ENCODE data around the gene HSPA1A. TPM values are rescaled to one million over a fixed set of nuclear protein-coding genes. Genes with fewer than 3 reads are reported as not detected.
"Not testable (repeated sequence)": the region's sequence is repeated elsewhere in the genome, so short reads cannot be mapped to it uniquely, and the experiment has no call there.

The HSPA1A gene
- total RNA-seq, 1 donor from 2014 or later, result 296 TPM

DNA sequence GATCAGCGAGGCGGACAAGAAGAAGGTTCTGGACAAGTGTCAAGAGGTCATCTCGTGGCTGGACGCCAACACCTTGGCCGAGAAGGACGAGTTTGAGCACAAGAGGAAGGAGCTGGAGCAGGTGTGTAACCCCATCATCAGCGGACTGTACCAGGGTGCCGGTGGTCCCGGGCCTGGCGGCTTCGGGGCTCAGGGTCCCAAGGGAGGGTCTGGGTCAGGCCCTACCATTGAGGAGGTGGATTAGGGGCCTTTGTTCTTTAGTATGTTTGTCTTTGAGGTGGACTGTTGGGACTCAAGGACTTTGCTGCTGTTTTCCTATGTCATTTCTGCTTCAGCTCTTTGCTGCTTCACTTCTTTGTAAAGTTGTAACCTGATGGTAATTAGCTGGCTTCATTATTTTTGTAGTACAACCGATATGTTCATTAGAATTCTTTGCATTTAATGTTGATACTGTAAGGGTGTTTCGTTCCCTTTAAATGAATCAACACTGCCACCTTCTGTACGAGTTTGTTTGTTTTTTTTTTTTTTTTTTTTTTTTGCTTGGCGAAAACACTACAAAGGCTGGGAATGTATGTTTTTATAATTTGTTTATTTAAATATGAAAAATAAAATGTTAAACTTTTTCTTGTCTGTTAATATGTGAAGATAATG, 14.4 kb downstream of the HSPA1A start:
- intact Hi-C loops (cut with DNase I), result loop anchor here (2.0 to 10.0 kb wide), 3 partner anchors 57 to 285 kb away; partner anchors contain the start of genes ATP6V1G2, DDX39B, LY6G5C and NFKBIL1

DNA sequence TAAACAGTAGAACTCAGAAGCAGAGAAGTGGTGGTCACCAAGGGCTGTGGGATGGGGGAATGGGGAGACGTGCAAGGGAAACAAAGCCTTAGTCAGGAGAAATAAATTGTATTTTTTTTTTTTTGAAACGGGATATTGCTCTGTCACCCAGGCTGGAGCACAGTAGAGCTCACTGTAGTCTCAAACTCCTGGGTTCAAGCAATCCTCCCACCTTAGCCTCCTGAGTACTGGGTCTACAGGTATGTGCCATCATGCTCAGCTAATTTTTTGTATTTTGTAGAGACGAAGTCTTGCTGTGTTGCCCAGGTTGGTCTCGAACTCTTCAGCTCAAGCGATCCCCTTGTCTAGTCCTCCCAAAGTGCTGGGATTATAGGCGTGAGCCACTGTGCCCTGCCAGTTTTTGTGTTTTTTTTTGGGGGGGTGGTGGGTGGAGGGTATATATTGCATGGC, 15.6 kb downstream of the HSPA1A start:
- DNase-seq (ENCODE audit: low spot score), result no peak
- intact Hi-C loops (cut with DNase I), result loop anchor here (2.0 to 10.0 kb wide), 3 partner anchors 58 to 286 kb away; partner anchors contain the start of genes ATP6V1G2, DDX39B, LY6G5C and NFKBIL1

More for the DNA sequence above, 14.4 kb downstream of the HSPA1A start:
- no peak for DNase-seq (ENCODE audit: low spot score)

DNA sequence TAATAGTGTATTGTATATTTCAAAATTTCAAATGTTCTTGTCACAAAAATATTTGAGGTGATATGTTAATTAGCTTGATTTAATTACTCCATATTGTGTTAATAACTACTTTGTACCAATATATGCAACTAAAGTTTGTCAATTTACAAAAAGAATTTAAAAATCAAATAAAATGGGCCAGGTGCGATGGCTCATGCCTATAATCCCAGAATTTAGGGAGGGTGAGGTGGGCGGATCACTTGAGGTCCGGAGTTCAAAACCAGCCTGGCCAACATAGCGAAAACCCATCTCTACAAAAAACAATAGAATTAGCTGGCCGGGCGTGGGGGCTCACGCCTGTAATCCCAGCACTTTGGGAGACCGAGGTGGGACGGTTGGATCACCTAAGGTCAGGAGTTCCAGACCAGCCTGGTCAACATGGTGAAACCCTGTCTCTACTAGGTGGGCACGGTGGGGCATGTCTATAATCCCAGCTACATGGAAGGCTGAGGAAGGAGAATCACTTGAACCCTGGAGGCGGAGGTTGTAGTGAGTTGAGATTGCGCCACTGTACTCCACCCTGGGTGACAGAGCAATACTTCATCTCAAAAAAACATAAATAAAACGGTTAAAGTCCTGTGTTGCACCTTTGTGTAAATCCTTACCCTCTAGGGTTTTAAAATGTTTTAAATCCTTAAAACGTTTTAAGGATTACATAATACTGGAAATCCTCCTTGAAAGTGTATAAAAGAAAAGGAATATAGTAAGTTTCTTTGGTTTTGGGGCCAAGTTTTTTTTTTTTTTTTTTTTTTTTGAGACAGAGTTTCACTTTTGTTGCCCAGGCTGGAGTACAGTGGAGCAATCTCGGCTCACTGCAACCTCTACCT, 16.2 kb downstream of the HSPA1A start:
- no peak for DNase-seq (ENCODE audit: low spot score)
- intact Hi-C loops (cut with DNase I), result loop anchor here (2.0 to 10.0 kb wide), 3 partner anchors 59 to 287 kb away; partner anchors contain the start of genes ATP6V1G2, DDX39B, LY6G5C and NFKBIL1

DNA sequence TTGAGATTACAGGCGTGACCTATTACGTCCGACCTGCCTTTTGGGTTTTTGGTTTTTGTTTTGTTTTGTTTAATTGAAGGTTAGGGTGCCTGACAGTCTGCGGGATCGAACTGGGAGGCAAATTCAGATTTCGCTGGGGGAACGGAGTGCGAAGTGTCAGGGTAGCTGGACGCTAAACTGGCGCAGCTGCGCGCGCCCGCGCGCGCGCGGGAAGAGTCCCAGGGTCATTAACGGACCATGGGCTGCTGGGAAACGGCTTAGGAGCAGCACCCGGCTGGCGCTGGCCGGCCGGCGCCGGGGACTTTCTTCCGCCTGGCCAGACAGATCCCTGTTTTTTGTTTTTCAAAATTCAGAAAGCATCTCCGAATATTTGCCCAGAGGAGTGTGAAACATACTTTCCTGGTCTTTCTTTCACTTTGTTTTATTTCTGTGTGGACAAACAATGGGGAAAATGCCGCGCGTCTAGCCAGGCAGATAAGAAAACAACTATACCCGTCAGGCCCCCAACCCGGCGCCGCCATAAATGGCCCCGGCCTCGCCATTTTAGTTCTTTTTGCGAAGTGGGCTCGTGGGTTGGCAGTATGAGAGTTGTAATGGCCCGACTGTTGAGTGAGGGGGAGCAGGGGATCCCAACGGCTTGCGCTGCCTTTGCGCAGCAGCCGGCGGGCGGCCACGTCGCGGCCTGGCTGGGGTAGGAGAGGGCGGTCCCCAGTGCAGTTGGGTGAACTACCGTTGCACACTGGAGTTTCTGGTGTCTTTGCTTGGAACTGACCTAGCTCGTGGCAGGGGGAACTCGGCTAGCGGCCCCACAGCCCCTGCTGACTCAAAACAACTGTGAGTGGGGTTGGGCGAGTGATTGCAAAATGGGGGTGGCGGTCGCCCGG, 19.3 kb downstream of the HSPA1A start:
- intact Hi-C loops (cut with DNase I), result loop anchor here (2.0 to 10.0 kb wide), 3 partner anchors 28 to 290 kb away; partner anchors contain the start of genes ATP6V1G2, DDAH2, DDX39B and NEU1

DNA sequence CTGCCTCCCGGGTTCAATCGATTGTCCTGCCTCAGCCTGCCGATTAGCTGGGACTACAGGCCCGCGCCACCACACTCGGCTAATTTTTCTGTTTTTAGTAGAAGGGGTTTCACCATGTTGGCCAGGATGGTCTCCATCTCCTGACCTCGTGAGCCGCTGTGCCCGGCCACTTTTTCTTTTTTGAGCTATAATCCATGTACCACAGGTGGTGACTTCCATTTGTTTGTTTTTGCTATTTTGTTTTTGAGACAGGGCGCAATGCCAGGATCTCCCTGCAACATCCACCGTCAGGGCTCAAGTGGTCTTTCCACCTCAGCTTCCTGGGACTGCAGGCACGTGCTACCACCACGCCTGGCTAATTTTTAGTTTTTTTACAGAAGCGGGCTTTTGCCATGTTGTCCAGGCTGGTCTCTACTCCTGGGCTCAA, 20.7 kb downstream of the HSPA1A start:
- intact Hi-C loops (cut with DNase I), result loop anchor here (10.0 kb wide), 1 partner anchor 291 kb away; the partner anchor contains the start of genes ATP6V1G2, DDX39B and NFKBIL1
- no peak for DNase-seq (ENCODE audit: low spot score)

More for the DNA sequence above, 19.3 kb downstream of the HSPA1A start:
- peak; percentile 93 for DNase-seq (ENCODE audit: low spot score)

DNA sequence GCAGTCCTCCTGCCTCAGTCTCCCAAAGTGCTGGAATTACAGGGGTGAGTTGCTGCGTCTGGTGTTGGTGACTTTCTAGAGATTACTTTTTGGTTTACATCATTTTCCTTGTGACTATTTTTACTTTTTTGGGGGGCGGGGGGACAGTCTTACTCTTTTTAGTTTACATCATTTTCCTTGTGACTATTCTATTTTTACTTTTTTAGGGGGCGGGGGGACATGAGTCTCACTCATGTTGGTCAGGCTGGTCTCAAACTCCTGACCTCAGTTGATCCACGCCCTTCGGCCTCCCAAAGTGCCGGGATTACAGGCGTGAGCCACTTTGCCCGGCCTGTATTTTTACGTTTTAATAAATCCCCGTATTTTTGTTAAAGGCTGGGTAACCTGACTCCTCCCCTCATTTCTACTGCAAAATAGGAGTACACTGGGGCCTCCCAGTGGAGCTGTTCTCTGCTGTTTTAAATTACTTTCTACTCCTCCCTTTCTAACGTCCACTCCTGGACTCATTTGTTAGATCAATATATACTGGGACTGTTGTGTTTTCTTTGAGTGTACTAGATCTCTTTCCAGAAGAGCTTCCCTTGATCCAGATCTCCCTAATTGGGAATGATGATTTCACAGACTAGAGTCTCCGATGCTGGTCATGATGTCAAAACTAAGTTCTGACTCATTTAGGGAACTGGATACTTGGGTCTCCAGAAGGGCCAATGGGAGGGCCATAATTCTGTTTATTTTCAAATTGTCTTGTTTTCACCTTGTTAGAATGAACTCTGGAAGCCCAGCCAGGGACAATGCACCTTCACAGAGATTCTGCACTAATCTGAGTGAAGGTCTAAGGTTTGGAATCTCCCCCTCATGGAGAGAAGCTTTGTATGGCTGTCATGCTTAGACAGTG, 21.4 kb downstream of the HSPA1A start:
- no peak for DNase-seq (ENCODE audit: low spot score)
- intact Hi-C loops (cut with DNase I), result loop anchor here (10.0 kb wide), 1 partner anchor 292 kb away; the partner anchor contains the start of genes ATP6V1G2, DDX39B and NFKBIL1

DNA sequence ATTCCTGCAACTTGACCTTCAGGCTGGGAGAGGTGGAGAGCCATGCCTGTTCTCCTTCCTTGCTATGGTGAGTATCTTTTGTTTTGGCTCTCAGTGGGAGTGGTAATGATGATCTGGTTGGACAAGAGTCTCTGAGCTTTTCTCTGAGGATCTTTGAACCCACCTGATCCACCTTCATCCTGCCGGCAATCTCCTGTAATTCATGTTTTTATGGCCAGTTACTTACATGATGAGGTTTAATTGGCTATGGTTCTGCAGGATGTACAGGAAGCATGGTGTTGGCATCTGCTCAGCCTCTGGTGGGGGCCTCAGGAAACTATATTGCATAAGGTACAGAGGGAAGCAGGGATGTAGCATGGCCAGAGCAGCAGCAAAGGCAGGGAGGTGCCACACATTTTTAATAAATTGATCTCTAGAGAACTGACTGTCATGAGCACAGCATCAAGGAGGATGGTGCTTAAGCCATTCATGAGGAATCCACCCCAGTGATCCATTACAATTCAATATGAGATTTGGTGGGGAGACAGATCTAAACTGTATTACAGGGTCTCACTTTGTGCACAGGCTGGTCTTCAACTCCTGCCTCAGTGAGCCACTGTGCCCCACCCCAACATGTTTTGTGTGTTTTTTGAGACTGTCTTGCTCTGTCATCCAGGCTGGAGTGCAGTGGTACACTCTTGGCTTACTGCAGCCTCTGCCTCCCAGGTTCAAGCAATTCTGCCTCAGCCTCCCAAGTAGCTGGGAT, 22.2 kb downstream of the HSPA1A start:
- intact Hi-C loops (cut with DNase I), result loop anchor here (10.0 kb wide), 1 partner anchor 293 kb away; the partner anchor contains the start of genes ATP6V1G2, DDX39B and NFKBIL1

DNA sequence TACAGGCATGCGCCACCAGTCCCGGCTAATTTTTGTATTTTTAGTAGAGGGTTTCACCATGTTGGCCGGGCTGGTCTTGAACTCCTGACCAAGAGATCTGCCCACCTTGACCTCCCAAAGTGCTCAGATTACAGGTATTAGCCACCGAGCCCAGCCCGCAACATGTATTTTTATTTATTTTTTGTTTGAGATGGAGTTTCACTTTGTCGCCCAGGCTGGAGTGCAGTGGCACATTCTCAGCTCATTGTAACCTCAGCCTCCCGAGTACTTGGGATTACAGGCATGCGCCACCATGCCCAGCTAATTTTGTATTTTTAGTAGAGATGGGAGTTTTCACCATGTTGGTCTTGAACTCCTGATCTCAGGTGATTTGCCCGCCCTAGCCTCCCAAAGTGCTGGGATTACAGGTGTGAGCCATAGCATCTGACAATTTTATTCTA, 22.8 kb downstream of the HSPA1A start:
- not testable (repeated sequence) for DNase-seq (ENCODE audit: low spot score)
- intact Hi-C loops (cut with DNase I), result loop anchor here (10.0 kb wide), 1 partner anchor 293 kb away; the partner anchor contains the start of genes ATP6V1G2, DDX39B and NFKBIL1

More for the DNA sequence above, 22.2 kb downstream of the HSPA1A start:
- DNase-seq (ENCODE audit: low spot score), result no peak

DNA sequence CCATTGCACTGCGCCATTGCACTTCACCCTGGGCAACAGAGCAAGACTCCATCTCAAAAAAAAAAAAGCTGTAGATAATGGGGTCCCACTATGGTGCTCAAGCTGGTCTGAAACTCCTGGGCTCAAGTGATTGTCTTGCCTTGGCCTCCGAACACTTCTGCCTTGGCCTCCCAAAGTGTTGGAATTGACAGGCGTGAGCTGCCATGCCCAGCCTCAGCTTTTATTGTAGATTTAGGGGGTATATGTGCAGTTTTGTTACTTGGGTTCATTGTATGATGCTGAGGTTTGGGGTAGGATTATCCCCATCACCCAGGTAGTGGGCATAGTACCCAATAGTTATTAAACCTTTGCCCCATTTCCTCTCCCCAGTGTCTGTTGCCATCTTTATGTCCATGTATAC, 23.6 kb downstream of the HSPA1A start:
- intact Hi-C loops (cut with DNase I), result loop anchor here (10.0 kb wide), 1 partner anchor 294 kb away; the partner anchor contains the start of genes ATP6V1G2, DDX39B and NFKBIL1

DNA sequence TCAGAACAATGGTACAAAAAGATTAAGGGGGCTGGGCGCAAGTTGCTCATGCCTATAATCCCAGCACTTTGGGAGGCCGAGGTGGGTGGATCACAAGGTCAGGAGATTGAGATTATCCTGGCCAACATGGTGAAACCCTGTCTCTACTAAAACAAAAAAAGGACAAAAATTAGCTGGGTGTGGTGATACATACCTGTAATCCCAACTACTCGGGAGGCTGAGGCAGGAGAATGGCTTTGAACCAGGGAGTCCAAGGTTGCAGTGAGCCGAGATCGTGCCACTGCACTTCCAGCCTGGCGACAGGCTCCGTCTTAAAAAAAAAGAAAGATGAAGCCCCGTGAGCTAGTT, 24.4 kb downstream of the HSPA1A start:
- intact Hi-C loops (cut with DNase I), result loop anchor here (10.0 kb wide), 1 partner anchor 295 kb away; the partner anchor contains the start of genes ATP6V1G2, DDX39B and NFKBIL1
- not testable (repeated sequence) for DNase-seq (ENCODE audit: low spot score)

More for the DNA sequence above, 23.6 kb downstream of the HSPA1A start:
- DNase-seq (ENCODE audit: low spot score), result no peak

DNA sequence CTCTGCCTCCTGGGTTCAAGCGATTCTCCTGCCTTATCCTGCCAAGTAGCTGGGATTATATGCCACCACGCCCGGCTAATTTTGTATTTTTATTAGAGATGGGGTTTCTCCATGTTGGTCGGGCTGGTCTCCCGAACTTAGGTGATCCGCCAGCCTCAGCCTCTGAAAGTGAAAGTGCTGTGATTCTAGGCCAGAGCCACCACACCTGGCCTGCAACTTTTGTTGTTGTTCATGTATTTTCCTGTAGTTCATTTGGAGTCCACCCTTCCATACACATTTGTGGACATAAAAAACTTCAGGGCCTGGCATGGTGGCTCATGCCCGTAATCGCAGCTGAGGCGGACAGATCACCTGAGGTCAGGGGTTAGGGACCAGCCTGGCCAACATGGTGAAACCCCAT, 26.7 kb downstream of the HSPA1A start:
- DNase-seq (ENCODE audit: low spot score), result no peak
- intact Hi-C loops (cut with DNase I), result no loop called here

DNA sequence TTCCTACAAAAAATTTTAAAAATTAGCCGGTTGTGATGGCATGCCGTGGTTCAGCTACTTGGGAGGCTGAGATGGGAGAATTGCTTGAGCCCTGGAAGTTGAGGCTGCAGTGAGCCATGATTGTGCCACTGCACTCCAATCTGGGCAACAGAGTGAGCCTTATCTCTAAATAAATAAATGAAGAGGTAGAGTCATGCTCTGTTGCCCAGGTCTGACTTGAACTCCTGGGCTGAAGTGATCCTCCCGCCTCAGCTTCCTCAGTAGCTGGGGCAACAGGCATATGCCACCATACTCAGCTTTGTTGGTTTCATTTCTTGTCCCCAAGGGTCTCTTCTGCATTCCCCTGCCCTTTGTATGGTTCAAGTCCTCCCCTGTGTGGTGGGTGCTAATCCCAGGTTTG, 29.2 kb downstream of the HSPA1A start:
- no peak for DNase-seq (ENCODE audit: low spot score)
- intact Hi-C loops (cut with DNase I), result no loop called here

DNA sequence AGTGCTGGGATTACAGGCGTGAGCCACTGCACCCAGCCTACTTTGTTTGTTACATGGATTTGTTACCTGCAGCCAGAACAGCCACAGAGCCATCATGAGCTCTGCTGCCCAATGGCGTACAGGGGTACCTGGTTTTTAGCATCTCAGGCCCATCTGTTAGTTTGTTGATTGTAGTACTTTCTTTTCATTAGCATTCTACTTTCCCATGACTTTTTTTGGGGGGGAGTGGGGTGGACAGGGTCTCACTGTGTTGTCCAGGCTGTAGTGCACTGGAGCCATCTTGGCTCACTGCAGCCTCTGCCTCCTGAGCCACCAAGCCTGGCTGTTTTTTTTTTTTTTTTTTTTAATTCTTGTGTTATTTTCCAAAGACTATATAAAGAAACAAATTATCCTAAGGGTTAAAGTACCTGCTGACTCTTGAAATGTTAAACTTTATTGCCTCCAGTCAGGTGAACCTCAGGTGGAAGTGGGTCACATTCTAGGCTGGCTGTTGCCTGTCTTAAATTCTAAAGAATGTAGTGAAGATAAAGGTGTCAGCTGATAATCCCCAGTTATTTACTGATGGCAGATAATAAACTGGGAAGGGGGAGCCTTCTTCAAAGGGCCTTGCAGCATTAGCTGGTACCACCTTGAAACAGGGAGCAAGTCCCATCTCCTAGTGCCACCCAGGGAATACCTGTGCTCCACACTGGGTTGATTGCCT, 32.1 kb downstream of the HSPA1A start:
- DNase-seq (ENCODE audit: low spot score), result no peak
- intact Hi-C loops (cut with DNase I), result no loop called here

DNA sequence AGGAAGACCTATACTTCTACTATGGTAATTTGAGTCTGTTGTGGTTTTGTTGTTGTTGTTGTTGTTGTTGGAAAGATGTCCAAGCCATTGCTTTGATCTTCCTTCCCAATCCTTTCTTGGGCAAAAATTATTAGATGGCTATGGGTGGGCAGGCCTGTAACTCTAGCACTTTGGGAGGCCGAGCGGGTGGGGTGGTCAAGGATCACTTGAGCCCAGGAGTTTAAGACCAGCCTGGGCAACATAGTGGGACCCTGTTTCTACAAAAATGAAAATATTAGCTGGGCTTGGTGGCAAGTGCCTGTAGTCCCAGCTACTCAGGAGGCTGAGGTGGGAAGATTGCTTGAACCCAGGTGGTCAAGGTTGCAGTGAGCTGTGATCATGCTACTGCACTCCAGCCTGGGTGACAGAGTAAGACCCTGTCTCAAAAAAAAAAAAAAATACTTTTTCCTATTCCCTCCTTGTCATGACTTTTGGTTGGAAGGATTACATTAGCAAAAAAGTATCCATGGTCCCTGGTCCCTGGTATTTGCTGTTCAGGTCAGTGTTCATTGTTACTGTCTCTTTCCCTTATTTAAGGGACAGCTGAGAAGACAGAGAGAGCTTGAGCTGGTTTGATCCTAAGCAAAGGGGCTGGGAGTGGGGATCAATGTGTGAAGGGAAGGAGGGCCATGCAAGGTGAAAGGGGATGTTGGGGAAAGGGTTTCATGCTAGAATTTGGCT, 35.6 kb downstream of the HSPA1A start:
- intact Hi-C loops (cut with DNase I), result no loop called here
- no peak for DNase-seq (ENCODE audit: low spot score)

DNA sequence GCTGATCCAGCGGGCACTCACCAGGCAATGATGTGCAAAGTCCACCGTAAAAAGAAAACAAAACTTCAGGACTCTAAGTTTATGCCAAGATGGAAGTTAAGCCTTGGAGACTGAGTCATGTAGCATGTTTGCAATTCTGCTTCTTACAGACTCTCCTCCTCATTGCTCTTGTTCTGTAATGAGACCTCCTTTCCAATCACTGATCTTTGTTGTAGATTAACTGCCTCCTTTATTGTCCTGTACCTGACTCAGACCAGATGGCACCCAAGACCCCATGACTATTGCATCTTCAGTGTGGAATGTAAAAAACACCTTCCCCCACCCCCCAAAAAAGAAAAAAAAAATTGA, 36.1 kb downstream of the HSPA1A start:
- DNase-seq (ENCODE audit: low spot score), result no peak
- intact Hi-C loops (cut with DNase I), result no loop called here
